Activated naive CD8-positive, alpha-beta T cell treated with anti-CD3 and anti-CD28 coated beads, Interleukin-2, amount 50 U/mL, for 24 hours (primary cell): ENCODE results near the gene ZNF263.
A peak's percentile ranks its signal among the peaks of the same experiment; 100 is the strongest.

Experiments
- ATAC-seq: fragments of 150-1000 bp; cut with Tn5 transposase; one replicate; pipeline ENCODE4 v1.10.0; 2021
- DNase-seq: peaks from one replicate; pipeline ENCODE4 v3.0.0; 2021
- H3K27ac Mint-ChIP-seq: one replicate; pipeline ENCODE4 v1.8.0; 2021; ENCODE audit warnings: mild to moderate bottlenecking, mixed read lengths
- H3K27me3 Mint-ChIP-seq: one replicate; pipeline ENCODE4 v1.8.0; 2021; ENCODE audit warnings: mixed read lengths
- H3K36me3 Mint-ChIP-seq: one replicate; pipeline ENCODE4 v1.8.0; 2021; ENCODE audit warnings: low read depth, mixed read lengths
- H3K4me1 Mint-ChIP-seq: one replicate; pipeline ENCODE4 v1.8.0; 2021; ENCODE audit warnings: mixed read lengths
- H3K4me3 Mint-ChIP-seq: one replicate; pipeline ENCODE4 v1.8.0; 2021; ENCODE audit warnings: mild to moderate bottlenecking, moderate library complexity, mixed read lengths
- H3K9me3 Mint-ChIP-seq: one replicate; pipeline ENCODE4 v1.8.0; 2021; ENCODE audit warnings: mixed read lengths

ZNF263 gene

DNA sequence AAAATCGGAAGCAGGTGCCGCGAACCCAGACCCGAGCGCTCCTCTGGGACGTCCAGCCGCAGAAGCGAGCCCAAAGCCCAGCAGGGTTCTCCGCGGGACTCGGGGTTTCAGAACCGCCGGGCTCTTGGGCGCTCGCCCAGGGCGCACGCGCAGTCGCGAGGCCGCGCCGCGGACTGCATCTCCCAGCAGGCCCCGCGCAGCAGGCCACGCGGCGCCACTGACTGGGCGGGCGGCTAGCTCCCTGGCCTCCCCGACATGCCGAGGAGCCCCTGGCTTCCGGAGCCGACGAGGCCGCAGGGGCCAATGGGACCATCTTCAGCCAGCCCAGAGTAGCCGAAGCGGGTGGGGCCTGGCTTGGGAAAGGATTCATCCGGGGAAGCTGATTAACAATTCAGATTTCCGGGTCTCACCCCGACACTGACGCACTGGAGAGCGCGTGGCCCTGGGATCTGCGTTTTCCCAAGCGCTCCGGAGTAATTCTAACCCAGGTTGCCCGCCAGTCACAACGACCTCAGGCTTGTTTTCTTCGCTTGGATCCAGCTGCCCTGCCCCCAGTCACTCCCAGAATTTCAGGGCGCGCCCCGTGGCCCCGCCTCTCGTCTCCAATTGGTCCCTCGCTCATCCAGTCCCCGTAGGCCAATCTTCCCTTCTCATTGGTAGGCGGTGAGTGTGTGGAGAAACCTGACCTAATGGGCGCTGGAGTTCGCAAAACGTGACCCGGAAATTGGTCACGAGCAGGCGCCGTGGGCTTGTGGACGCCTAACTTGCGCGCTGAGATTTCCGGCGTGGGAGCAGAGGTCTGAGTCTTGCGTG, at the start of gene ZNF263:
Gene ZNF263, plus strand, starts transcription at position 762 of the 813 bp plus-strand sequence. CDS start 328 bp downstream, outside the sequence.
- Mint-ChIP-seq H3K27me3 (peaks cover 3% of the 10 kb centered on the region), H3K36me3 (peaks cover 42% of the 10 kb centered on the region), H3K4me3 (peak within 1 kb of the TSS; percentile 94), H3K4me1 (peaks cover 40% of the 10 kb centered on the region), H3K27ac (peak within 1 kb of the TSS; percentile 95), H3K9me3 (peaks cover 20% of the 10 kb centered on the region)
- DNase-seq: peak; percentile 91
- peak; percentile 92 for ATAC-seq

GRCh38 chr16:3234543-3234856, 48.8 kb upstream of the ZNF263 start:
- DNase-seq (no peak), ATAC-seq (peak; percentile 9)
- Mint-ChIP-seq H3K36me3 (peaks cover 41% of the 10 kb centered on the region), H3K27ac (peak overlapping the region; percentile 96), H3K9me3 (peaks cover 24% of the 10 kb centered on the region), H3K4me3 (peak overlapping the region; percentile 93), H3K4me1 (peaks cover 23% of the 10 kb centered on the region), H3K27me3 (peaks cover 2% of the 10 kb centered on the region)

GRCh38 chr16:3234857-3235561, 48.3 kb upstream of the ZNF263 start, which contains the start of gene ZNF200:
ZNF200 (minus strand) TSS chr16:3235158; CDS start chr16:3233755, 1,403 bp downstream.
- Mint-ChIP-seq H3K9me3 (peaks cover 22% of the 10 kb centered on the region), H3K36me3 (peaks cover 36% of the 10 kb centered on the region), H3K27me3 (peaks cover 2% of the 10 kb centered on the region), H3K27ac (peak within 1 kb of the TSS; percentile 96), H3K4me1 (peaks cover 23% of the 10 kb centered on the region), H3K4me3 (peak within 1 kb of the TSS; percentile 93)
- peak; percentile 96 for ATAC-seq
- DNase-seq: peak; percentile 95

DNA sequence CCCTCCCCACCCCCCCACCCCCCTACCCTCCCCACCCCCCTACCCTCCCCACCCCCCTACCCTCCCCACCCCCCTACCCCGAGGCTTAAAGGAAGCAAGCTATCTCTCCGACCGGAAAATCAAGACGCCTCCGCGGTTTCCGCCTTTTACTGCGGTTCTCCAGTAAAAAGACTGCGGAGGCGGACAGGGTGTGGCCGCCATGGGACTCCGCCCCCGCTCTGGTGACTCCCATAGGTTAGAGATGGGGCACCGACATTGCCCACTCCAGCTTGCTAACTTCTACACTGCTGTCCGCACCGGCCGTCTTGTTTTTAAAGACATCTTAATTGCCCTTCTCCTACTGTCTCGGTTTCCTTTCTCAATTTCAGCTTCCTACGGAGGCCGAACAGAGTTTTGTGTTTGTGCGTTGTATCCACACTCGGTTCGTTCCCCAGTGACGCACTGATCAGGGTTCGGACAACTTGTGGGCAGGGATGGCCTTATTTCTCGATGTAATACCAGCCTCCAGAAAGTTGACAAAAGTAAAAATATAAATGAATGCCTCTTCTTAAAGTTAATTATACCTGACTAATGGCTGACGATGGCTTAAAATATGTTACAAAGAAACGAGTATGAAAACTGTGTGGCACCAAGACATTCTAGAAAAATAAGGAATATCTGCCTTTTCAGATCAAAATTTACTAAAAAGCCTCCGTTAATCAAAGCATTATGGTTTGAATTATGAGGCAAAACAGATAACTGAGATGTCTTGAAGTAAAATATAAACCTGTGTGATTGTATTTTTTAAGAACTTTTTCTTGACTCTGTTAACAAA, 47.2 kb upstream of the ZNF263 start:
- Mint-ChIP-seq H3K36me3 (peaks cover 26% of the 10 kb centered on the region), H3K4me3 (peak overlapping the region; percentile 71), H3K27me3 (peaks cover 2% of the 10 kb centered on the region), H3K9me3 (peaks cover 12% of the 10 kb centered on the region), H3K4me1 (peaks cover 23% of the 10 kb centered on the region), H3K27ac (peak overlapping the region; percentile 69)
- peak; percentile 20 for DNase-seq
- no peak for ATAC-seq

GRCh38 chr16:3241761-3242160, 41.5 kb upstream of the ZNF263 start:
- no peak for ATAC-seq
- no peaks in the 10 kb centered on the region for H3K36me3 Mint-ChIP-seq
- H3K27ac Mint-ChIP-seq: no peak overlapping the region
- H3K27me3 Mint-ChIP-seq: peaks cover 5% of the 10 kb centered on the region
- no peak for DNase-seq
- no peaks in the 10 kb centered on the region for H3K9me3 Mint-ChIP-seq
- H3K4me1 Mint-ChIP-seq: peaks cover 6% of the 10 kb centered on the region
- H3K4me3 Mint-ChIP-seq: no peak overlapping the region

GRCh38 chr16:3242709-3243108, 40.6 kb upstream of the ZNF263 start:
- no peaks in the 10 kb centered on the region for H3K9me3 Mint-ChIP-seq
- peaks cover 6% of the 10 kb centered on the region for H3K4me1 Mint-ChIP-seq
- no peaks in the 10 kb centered on the region for H3K36me3 Mint-ChIP-seq
- peaks cover 3% of the 10 kb centered on the region for H3K27me3 Mint-ChIP-seq
- DNase-seq: no peak
- H3K4me3 Mint-ChIP-seq: no peak overlapping the region
- H3K27ac Mint-ChIP-seq: no peak overlapping the region
- ATAC-seq: no peak

DNA sequence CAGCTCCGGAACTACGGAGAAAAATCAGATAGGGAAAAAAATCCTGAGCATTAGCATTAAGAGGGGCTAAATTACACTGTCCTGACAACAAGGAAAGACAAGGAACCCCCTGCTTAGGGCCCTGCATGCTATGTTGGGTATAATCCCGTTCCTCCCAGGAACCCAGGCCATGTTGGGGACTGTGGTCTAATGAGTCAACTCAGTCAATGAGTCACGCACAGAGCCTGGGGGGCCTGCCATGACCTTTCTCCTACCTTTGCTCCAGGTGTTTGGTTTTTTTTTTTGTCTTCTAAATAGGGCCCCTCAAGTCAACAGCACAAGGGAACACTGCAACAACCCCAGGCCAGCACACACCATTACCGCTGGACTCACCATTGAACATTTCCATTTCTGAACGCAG, 39.4 kb upstream of the ZNF263 start:
- ATAC-seq (peak; percentile 83), DNase-seq (no peak)
- Mint-ChIP-seq H3K27me3 (peaks cover 3% of the 10 kb centered on the region), H3K9me3 (no peaks in the 10 kb centered on the region), H3K36me3 (no peaks in the 10 kb centered on the region), H3K27ac (no peak overlapping the region), H3K4me3 (no peak overlapping the region), H3K4me1 (peaks cover 6% of the 10 kb centered on the region)

DNA sequence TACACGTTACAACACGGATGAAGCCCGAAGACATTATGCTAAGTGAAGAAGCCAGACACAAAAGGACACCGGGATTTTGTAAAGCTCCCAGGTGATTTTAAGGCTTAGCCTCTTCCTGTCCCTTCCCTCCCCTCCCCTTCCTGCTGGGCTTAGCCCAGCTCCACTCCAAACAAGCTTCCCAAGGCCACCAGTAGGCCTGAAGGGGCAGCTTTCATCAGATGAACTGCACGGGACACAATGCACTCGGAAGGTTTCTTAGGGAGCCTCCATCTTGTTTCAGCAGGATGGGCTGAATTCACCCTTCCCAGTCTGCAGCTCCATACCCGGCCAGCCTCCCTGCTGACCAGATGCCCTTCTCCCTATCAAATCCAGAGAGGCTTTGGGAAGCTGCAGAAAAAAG, 37.3 kb upstream of the ZNF263 start:
- Mint-ChIP-seq H3K9me3 (no peaks in the 10 kb centered on the region), H3K36me3 (no peaks in the 10 kb centered on the region), H3K27me3 (peaks cover 5% of the 10 kb centered on the region), H3K4me1 (peaks cover 6% of the 10 kb centered on the region), H3K27ac (no peak overlapping the region), H3K4me3 (no peak overlapping the region)
- DNase-seq (no peak), ATAC-seq (no peak)

DNA sequence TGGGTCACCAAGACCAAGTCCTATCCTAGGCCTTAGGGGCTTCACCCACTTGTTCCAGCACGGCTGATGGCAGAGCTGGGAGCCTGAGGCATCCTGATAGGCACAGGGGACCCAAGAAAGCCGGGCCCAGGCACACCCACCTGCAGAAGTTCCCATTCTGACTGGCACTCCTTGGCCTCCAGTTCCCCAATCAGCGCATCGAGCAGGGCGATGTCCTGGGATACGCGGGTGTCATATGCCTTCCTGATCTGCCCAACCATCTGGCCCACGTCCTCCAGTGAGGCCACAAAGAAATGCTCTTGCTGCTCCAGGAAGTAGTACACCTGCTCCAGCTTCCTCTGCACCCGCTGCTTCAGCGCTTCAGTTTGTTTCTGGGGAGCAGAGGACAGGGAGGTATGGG, 36.4 kb upstream of the ZNF263 start:
- Mint-ChIP-seq H3K4me1 (peaks cover 6% of the 10 kb centered on the region), H3K27ac (no peak overlapping the region), H3K4me3 (no peak overlapping the region), H3K27me3 (peaks cover 5% of the 10 kb centered on the region), H3K36me3 (no peaks in the 10 kb centered on the region), H3K9me3 (no peaks in the 10 kb centered on the region)
- ATAC-seq (no peak), DNase-seq (no peak)

DNA sequence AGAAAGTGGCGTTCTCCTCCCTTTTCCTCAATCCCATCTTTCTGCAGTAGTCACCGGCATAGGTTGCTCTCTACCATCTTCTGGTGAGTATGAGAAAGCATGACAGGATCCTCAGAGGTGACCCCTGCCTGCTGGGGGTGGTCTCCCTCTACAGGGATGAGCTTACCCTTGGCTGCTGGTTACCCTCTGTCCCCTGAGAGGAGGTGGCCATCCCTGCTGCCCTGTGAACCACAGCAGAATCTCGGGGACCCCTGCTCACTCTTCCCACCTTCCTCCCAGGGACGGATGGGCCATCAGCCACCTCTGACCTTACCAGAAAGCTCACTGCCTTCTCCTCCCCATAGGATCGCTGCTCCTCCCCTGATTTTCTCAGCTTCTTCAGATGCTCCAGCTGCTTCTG, 34.7 kb upstream of the ZNF263 start:
- DNase-seq (no peak), ATAC-seq (no peak)
- Mint-ChIP-seq H3K27ac (no peak overlapping the region), H3K4me1 (peaks cover 6% of the 10 kb centered on the region), H3K36me3 (no peaks in the 10 kb centered on the region), H3K27me3 (peaks cover 9% of the 10 kb centered on the region), H3K9me3 (no peaks in the 10 kb centered on the region), H3K4me3 (no peak overlapping the region)

GRCh38 chr16:3249020-3249419, 34.3 kb upstream of the ZNF263 start:
- DNase-seq (no peak), ATAC-seq (no peak)
- H3K4me1 Mint-ChIP-seq: peaks cover 2% of the 10 kb centered on the region
- peaks cover 9% of the 10 kb centered on the region for H3K27me3 Mint-ChIP-seq
- H3K36me3 Mint-ChIP-seq: no peaks in the 10 kb centered on the region
- no peak overlapping the region for H3K27ac Mint-ChIP-seq
- no peaks in the 10 kb centered on the region for H3K9me3 Mint-ChIP-seq
- H3K4me3 Mint-ChIP-seq: no peak overlapping the region

GRCh38 chr16:3249451-3249850, 33.8 kb upstream of the ZNF263 start:
- no peaks in the 10 kb centered on the region for H3K36me3 Mint-ChIP-seq
- H3K4me1 Mint-ChIP-seq: no peaks in the 10 kb centered on the region
- no peaks in the 10 kb centered on the region for H3K9me3 Mint-ChIP-seq
- H3K27me3 Mint-ChIP-seq: peaks cover 9% of the 10 kb centered on the region
- H3K4me3 Mint-ChIP-seq: no peak overlapping the region
- H3K27ac Mint-ChIP-seq: no peak overlapping the region
- DNase-seq (no peak), ATAC-seq (no peak)

- no peak overlapping the region for H3K4me3 Mint-ChIP-seq
- DNase-seq: no peak
- peaks cover 11% of the 10 kb centered on the region for H3K27me3 Mint-ChIP-seq
Observed at GRCh38 chr16:3252967-3253366, 30.3 kb upstream of the ZNF263 start.

GRCh38 chr16:3254309-3254708, 29.0 kb upstream of the ZNF263 start:
- H3K4me3 Mint-ChIP-seq: no peak overlapping the region
- no peak for DNase-seq
- no peaks in the 10 kb centered on the region for H3K4me1 Mint-ChIP-seq
- no peaks in the 10 kb centered on the region for H3K36me3 Mint-ChIP-seq
- no peak for ATAC-seq
- no peaks in the 10 kb centered on the region for H3K9me3 Mint-ChIP-seq
- H3K27me3 Mint-ChIP-seq: peaks cover 11% of the 10 kb centered on the region
- H3K27ac Mint-ChIP-seq: no peak overlapping the region

More at GRCh38 chr16:3252967-3253366, 30.3 kb upstream of the ZNF263 start:
- Mint-ChIP-seq H3K36me3 (no peaks in the 10 kb centered on the region), H3K27ac (no peak overlapping the region), H3K4me1 (no peaks in the 10 kb centered on the region), H3K9me3 (no peaks in the 10 kb centered on the region)
- no peak for ATAC-seq
